Hepatocyte (in vitro differentiated cells): ENCODE results near the gene SPATC1L.

Experiments used
- EZH2phosphoT487 ChIP-seq: fragments of 200-600 bp; sonication (generic); IDR thresholded peaks from one replicate; pipeline ENCODE4 v1.6.1; 2018; ENCODE audit warnings: antibody characterized with exemption, mild to moderate bottlenecking, low read depth, moderate library complexity; ENCODE audit not compliant: unreplicated experiment, severe bottlenecking
- TF ChIP-seq, protein P1 (sequence below): fragments of 200-600 bp; sonication (generic); IDR thresholded peaks from 2 replicates; pipeline ENCODE4 v1.5.1; 2016; ENCODE audit warnings: antibody characterized with exemption, mild to moderate bottlenecking; ENCODE audit not compliant: poor library complexity

DNA sequence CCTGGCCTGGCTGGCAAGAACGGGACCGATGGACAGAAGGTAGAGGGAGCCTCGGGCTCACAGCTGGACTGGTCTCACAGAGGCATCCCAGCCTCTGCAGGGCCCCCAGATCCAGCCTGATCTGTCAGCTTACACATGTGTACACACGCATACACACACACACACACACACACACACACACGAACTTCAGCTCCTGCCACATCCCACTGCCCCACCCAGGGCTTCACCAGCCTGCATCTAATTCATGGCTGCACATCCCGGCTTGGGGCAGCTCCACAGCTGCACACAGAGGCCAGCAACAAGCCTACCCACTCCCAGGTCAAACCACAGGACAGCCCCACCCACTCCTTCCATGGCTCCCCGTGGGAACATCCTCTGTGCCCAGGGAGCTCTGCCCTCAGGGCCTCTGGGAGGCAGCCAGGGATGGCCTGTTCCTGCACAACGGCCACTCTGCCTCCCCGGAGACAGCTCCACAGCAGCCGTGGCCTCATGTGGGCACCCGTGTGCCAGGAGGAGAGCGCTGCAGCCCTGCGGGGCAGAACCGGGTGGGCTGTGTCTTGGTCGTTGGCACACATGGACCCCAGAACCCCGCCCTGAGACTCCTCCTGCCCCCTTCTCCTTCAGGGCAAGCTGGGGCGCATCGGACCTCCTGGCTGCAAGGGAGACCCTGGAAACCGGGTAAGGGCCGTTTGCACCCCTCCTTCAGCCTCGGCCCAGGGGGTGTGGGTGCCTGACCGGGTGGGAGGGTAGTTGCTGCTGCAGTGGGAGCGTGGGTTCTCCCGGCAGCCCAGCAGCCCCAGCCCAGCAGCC lies 67.3 kb downstream of the SPATC1L start:
- TF ChIP-seq, protein P1, sequence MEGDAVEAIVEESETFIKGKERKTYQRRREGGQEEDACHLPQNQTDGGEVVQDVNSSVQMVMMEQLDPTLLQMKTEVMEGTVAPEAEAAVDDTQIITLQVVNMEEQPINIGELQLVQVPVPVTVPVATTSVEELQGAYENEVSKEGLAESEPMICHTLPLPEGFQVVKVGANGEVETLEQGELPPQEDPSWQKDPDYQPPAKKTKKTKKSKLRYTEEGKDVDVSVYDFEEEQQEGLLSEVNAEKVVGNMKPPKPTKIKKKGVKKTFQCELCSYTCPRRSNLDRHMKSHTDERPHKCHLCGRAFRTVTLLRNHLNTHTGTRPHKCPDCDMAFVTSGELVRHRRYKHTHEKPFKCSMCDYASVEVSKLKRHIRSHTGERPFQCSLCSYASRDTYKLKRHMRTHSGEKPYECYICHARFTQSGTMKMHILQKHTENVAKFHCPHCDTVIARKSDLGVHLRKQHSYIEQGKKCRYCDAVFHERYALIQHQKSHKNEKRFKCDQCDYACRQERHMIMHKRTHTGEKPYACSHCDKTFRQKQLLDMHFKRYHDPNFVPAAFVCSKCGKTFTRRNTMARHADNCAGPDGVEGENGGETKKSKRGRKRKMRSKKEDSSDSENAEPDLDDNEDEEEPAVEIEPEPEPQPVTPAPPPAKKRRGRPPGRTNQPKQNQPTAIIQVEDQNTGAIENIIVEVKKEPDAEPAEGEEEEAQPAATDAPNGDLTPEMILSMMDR: no peak
- TF ChIP-seq EZH2phosphoT487: no peak
